ENCODE data around the gene SERPINB1. TPM values are rescaled to one million over a fixed set of nuclear protein-coding genes. Genes with fewer than 3 reads are reported as not detected.

The SERPINB1 gene
- total RNA-seq, 1 experiment from 2014 or later = 18.4 TPM

DNA sequence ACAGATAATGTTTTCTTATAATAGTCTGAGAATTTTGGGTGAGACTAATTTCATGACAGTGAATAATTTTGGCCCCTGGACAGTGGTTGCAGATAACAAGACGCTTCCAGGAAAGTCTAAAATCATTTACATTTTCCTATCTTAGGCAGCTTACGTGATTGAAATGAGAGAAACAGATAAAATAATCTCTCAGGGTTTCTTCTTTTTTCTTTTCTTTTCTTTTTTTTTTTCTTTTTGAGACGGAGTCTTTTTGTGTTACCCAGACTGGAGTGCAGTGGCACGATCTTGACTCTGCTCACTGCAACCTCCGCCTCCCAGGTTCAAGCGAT lies 4.2 kb upstream of the SERPINB1 start:
- Histone ChIP-seq H3T11ph (ENCODE audit: low read length) (no peak overlapping the region), H2BK15ac (ENCODE audit: low read depth, low read length) (no peak overlapping the region), H2BK120ac (ENCODE audit: low read depth, low read length, poor library complexity, severe bottlenecking) (no peak overlapping the region), H4K20me1 (ENCODE audit: control insufficient read depth, insufficient read depth, insufficient read length) (no peaks in the 10 kb centered on the region), H3K27ac (ENCODE audit: insufficient read length, low read depth, low read length) (no peak overlapping the region), H3K14ac (ENCODE audit: insufficient read depth, low read length) (no peak overlapping the region), H3K18ac (ENCODE audit: insufficient read length, low read depth, low read length) (no peak overlapping the region), H3K9ac (ENCODE audit: extremely low read depth, insufficient read length, low read length) (no peak overlapping the region), H3K27me3 (ENCODE audit: insufficient read depth, low read length) (no peaks in the 10 kb centered on the region), H4K8ac (replicated peaks; ENCODE audit: insufficient read length, low read depth, low read length) (no peak overlapping the region), H2AK5ac (ENCODE audit: insufficient read length, low read length) (no peak overlapping the region), H2BK5ac (ENCODE audit: insufficient read length, low read length) (no peak overlapping the region), H3K9me3 (ENCODE audit: control insufficient read depth, low read depth, low read length) (no peaks in the 10 kb centered on the region), H2BK12ac (ENCODE audit: insufficient read length, low read depth, low read length) (no peak overlapping the region), H3K23ac (ENCODE audit: insufficient read length, low read depth, low read length) (no peak overlapping the region), H3K79me1 (ENCODE audit: insufficient read depth, low read depth, low read length, poor library complexity, severe bottlenecking) (no peaks in the 10 kb centered on the region), H3K4ac (ENCODE audit: low read depth, low read length) (no peak overlapping the region), H2BK20ac (ENCODE audit: low read depth, low read length, poor library complexity, severe bottlenecking) (no peak overlapping the region), H3K4me2 (ENCODE audit: insufficient read depth, insufficient read length, low read length) (no peak overlapping the region), H2AFZ (ENCODE audit: low read length) (no peak overlapping the region), H3K79me2 (ENCODE audit: insufficient read depth, low read length) (no peaks in the 10 kb centered on the region), H4K91ac (ENCODE audit: insufficient read length, low read depth, low read length) (no peak overlapping the region), H3K23me2 (ENCODE audit: insufficient read length, low read depth, low read length, poor library complexity, severe bottlenecking) (peaks cover 5% of the 10 kb centered on the region), H3K56ac (ENCODE audit: insufficient read length, low read depth, low read length) (no peak overlapping the region), H3K4me1 (ENCODE audit: insufficient read depth, low read length) (peaks cover 16% of the 10 kb centered on the region; the same call in 1 of the 2 replicates), H4K5ac (ENCODE audit: insufficient read length, low read depth, low read length) (no peak overlapping the region)
- WGBS (ENCODE audit: extremely low coverage, insufficient read length, low lambda C conversion rate) = no CpG with 5 or more reads among the region's 6 CpGs
- DNase-seq = no peak
- Mint-ChIP-seq H3K36me3 (ENCODE audit: insufficient read depth in 1 of 3, low read depth in 3 of 3) (no peaks in the 10 kb centered on the region; a peak in 1 of 7 replicates), H3K27me3 (ENCODE audit: low read depth) (0 out of 2 replicates have a peak, but pooled peaks cover 2% of the 10 kb centered on the region), H3K4me1 (peaks cover 34 to 35% of the 10 kb centered on the region in 2 experiments), H3K9me3 (no peaks in the 10 kb centered on the region), H3K4me3 (no peak overlapping the region), H3K27ac (no peak overlapping the region)
- TF ChIP-seq CTCF (conservative IDR thresholded peaks at IDR 0.05) = no peak
